ENCODE measurements around the gene FCAMR. TPM values are rescaled to one million over a fixed set of nuclear protein-coding genes. Genes with fewer than 3 reads are reported as not detected.

Gene FCAMR
- total RNA-seq, 1 experiment from 2014 or later: not detected

DNA sequence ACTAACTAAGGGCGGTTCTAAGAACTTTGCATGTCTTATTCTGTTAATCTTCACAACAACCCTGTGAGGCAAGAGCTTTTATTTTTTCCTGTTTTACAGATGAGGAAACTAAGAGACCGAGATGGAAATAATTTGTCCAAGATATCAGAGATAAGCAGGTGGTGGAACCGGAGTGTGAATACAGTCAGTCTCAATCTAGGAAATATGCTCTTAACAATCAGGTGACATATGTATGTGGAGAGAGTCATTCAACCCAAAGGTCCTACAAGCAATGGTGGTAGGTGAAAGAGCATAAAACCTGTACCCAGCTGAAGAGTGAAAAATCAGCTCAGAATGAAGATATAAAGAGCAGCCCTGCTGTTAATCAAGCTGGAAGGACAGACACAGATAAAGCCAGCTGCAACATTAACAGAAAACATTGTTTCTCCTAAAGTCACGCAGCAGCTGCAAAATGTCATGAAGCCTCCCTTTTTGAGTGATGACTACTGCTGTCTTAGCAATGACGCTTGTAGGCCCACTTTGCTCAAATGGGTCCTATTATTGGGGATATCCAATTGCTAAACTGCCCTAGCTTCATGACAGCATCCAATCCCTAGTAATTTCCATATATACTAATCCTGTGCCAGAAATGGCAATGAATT, 30.5 kb upstream of the FCAMR start (continued):
- TF ChIP-seq, protein P1, sequence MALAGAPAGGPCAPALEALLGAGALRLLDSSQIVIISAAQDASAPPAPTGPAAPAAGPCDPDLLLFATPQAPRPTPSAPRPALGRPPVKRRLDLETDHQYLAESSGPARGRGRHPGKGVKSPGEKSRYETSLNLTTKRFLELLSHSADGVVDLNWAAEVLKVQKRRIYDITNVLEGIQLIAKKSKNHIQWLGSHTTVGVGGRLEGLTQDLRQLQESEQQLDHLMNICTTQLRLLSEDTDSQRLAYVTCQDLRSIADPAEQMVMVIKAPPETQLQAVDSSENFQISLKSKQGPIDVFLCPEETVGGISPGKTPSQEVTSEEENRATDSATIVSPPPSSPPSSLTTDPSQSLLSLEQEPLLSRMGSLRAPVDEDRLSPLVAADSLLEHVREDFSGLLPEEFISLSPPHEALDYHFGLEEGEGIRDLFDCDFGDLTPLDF (CRISPR knock-in tag; IDR thresholded peaks at IDR 0.05): no peak
- TF ChIP-seq ATF2 (CRISPR knock-in tag; IDR thresholded peaks at IDR 0.05; ENCODE audit: borderline replicate concordance, low read depth): no peak
- TF ChIP-seq ZBTB21 (CRISPR knock-in tag; IDR thresholded peaks at IDR 0.05; ENCODE audit: borderline replicate concordance): no peak
- no peak for TF ChIP-seq SOX15 (CRISPR knock-in tag; IDR thresholded peaks at IDR 0.05)

- DNase-seq (ENCODE audit: low spot score) (no peak), ATAC-seq (no peak)
- POLR2A ChIA-PET: no interaction called here
- Mint-ChIP-seq H3K27me3 (ENCODE audit: low read depth) (no peaks in the 10 kb centered on the region; the same call in 1 of the 2 replicates), H3K4me3 (no peak overlapping the region), H3K27ac (no peak overlapping the region), H3K9me3 (no peaks in the 10 kb centered on the region), H3K36me3 (no peaks in the 10 kb centered on the region), H3K4me1 (peaks cover 18% of the 10 kb centered on the region)
- CTCF ChIA-PET: no interaction called here
- TF ChIP-seq CREB1 (CRISPR knock-in tag; IDR thresholded peaks at IDR 0.05): no peak
- no peak for TF ChIP-seq STAT6 (CRISPR knock-in tag; conservative IDR thresholded peaks at IDR 0.05; ENCODE audit: low read depth)
- TF ChIP-seq, protein P2, sequence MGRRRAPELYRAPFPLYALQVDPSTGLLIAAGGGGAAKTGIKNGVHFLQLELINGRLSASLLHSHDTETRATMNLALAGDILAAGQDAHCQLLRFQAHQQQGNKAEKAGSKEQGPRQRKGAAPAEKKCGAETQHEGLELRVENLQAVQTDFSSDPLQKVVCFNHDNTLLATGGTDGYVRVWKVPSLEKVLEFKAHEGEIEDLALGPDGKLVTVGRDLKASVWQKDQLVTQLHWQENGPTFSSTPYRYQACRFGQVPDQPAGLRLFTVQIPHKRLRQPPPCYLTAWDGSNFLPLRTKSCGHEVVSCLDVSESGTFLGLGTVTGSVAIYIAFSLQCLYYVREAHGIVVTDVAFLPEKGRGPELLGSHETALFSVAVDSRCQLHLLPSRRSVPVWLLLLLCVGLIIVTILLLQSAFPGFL (CRISPR knock-in tag; IDR thresholded peaks at IDR 0.05; ENCODE audit: borderline replicate concordance): no peak
- TF ChIP-seq MXD4 (CRISPR knock-in tag; IDR thresholded peaks at IDR 0.05; ENCODE audit: borderline replicate concordance): no peak
Measured at GRCh38 chr1:206998816-206999215, 28.6 kb upstream of the FCAMR start.

DNA sequence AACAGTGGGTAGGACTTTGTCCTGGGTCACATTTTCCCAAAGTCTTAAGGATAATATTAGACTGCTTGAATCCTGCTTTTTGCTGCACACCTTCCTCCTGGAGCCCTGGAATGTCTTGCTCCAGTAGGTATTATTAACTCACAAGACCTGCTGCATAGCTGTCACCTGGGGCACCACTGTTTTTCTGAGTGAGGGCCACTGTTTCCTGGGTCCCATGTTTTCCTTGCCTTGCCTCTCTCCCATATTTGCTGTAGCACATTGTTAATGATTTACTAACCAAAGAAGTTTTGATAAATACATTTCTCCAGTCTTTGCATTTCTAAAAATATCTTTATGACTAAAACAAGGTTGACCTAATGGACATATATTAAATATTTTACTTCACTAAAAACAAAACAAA, 22.5 kb upstream of the FCAMR start:
- Mint-ChIP-seq H3K36me3 (no peaks in the 10 kb centered on the region), H3K27ac (no peak overlapping the region), H3K9me3 (no peaks in the 10 kb centered on the region), H3K27me3 (ENCODE audit: low read depth) (peaks cover 11% of the 10 kb centered on the region), H3K4me1 (no peaks in the 10 kb centered on the region), H3K4me3 (no peak overlapping the region)
- ATAC-seq: no peak
- TF ChIP-seq IRF2 (CRISPR knock-in tag; IDR thresholded peaks at IDR 0.05; ENCODE audit: borderline replicate concordance, low read depth) (no peak), CREM (CRISPR knock-in tag; IDR thresholded peaks at IDR 0.05) (no peak), SMAD3 (CRISPR knock-in tag; IDR thresholded peaks at IDR 0.05; ENCODE audit: borderline replicate concordance) (no peak), HMGA2 (CRISPR knock-in tag; IDR thresholded peaks at IDR 0.05) (no peak), NR1H2 (CRISPR knock-in tag; IDR thresholded peaks at IDR 0.05) (no peak), NR3C1 (CRISPR knock-in tag; conservative IDR thresholded peaks at IDR 0.05; ENCODE audit: low read depth) (no peak), ZNF219 (CRISPR knock-in tag; IDR thresholded peaks at IDR 0.05; ENCODE audit: borderline replicate concordance) (no peak), ZNF423 (CRISPR knock-in tag; IDR thresholded peaks at IDR 0.05) (no peak), HMGXB4 (CRISPR knock-in tag; IDR thresholded peaks at IDR 0.05) (no peak), ZNF232 (CRISPR knock-in tag; IDR thresholded peaks at IDR 0.05) (no peak), ZBTB21 (CRISPR knock-in tag; IDR thresholded peaks at IDR 0.05; ENCODE audit: borderline replicate concordance) (no peak), OVOL2 (CRISPR knock-in tag; IDR thresholded peaks at IDR 0.05; ENCODE audit: borderline replicate concordance) (no peak)
- POLR2A ChIA-PET: no interaction called here
- CTCF ChIA-PET: interaction anchor here (0.6 to 1.6 kb wide), 7 partner anchors 11 to 258 kb away, joined by 3 to 5 read pairs (median 3); no protein-coding TSS in a partner anchor
- no peak for DNase-seq (ENCODE audit: low spot score)

Measured in WTC11 (cell line).